ENCODE data around the gene BATF.

BATF gene

GRCh38 chr14:75501080-75501479, 21.2 kb upstream of the BATF start:
- DNase-seq (ENCODE audit: low spot score) = no peak

- no peak for DNase-seq (ENCODE audit: low spot score)
Measured at GRCh38 chr14:75504411-75504810, 17.9 kb upstream of the BATF start.

GRCh38 chr14:75506930-75507329, 15.3 kb upstream of the BATF start:
- DNase-seq (ENCODE audit: low spot score) = no peak

- no peak for DNase-seq (ENCODE audit: low spot score)
Measured at GRCh38 chr14:75510547-75510946, 11.7 kb upstream of the BATF start.

- DNase-seq (ENCODE audit: low spot score) = no peak
Measured at GRCh38 chr14:75511201-75511600, 11.1 kb upstream of the BATF start.

GRCh38 chr14:75513911-75514672, 8.2 kb upstream of the BATF start:
- peak; percentile 6 for DNase-seq (ENCODE audit: low spot score)

- peak; percentile 39 for DNase-seq (ENCODE audit: low spot score)
Measured at GRCh38 chr14:75514673-75515628, 7.3 kb upstream of the BATF start.

- DNase-seq (ENCODE audit: low spot score) = peak; percentile 27
Measured at GRCh38 chr14:75515629-75515996, 6.7 kb upstream of the BATF start.

GRCh38 chr14:75518625-75519024, 3.6 kb upstream of the BATF start:
- DNase-seq (ENCODE audit: low spot score) = peak; percentile 54

GRCh38 chr14:75519394-75519793, 2.9 kb upstream of the BATF start:
- no peak for DNase-seq (ENCODE audit: low spot score)

- DNase-seq (ENCODE audit: low spot score) = no peak
Measured at GRCh38 chr14:75519826-75520728, 2.2 kb upstream of the BATF start.

GRCh38 chr14:75520852-75521251, 1.4 kb upstream of the BATF start:
- DNase-seq (ENCODE audit: low spot score) = no peak

GRCh38 chr14:75521415-75522199, 662 bp upstream of the BATF start:
- DNase-seq (ENCODE audit: low spot score) = no peak

GRCh38 chr14:75522983-75523318, 682 bp downstream of the BATF start:
- no peak for DNase-seq (ENCODE audit: low spot score)

- DNase-seq (ENCODE audit: low spot score) = no peak
Measured at GRCh38 chr14:75523771-75524171, 1.5 kb downstream of the BATF start.

GRCh38 chr14:75525969-75526368, 3.7 kb downstream of the BATF start:
- DNase-seq (ENCODE audit: low spot score) = no peak

- DNase-seq (ENCODE audit: low spot score) = no peak
Measured at GRCh38 chr14:75527449-75528163, 5.3 kb downstream of the BATF start.

- no peak for DNase-seq (ENCODE audit: low spot score)
Measured at GRCh38 chr14:75531256-75531655, 9.0 kb downstream of the BATF start.

- no peak for DNase-seq (ENCODE audit: low spot score)
Measured at GRCh38 chr14:75531660-75532317, 9.5 kb downstream of the BATF start.
